K562 (cell line): ENCODE data around the gene VEGFB. TPM values are rescaled to one million over a fixed set of nuclear protein-coding genes. Genes with fewer than 3 reads are reported as not detected.

ENCODE experiments used
- ARID3A ChIP-seq: IDR thresholded peaks from 2 replicates; pipeline ENCODE4 v1.6.1; 2012; ENCODE audit warnings: low read depth, low read length, improper control_type of control experiment, borderline replicate concordance
- BRD9 ChIP-seq: fragments of 450-650 bp; IDR thresholded peaks from 2 replicates; pipeline ENCODE4 v1.6.1; 2018; ENCODE audit warnings: low read depth; ENCODE audit not compliant: partially characterized antibody
- CREBBP ChIP-seq: IDR thresholded peaks from one replicate; pipeline ENCODE4 v1.6.1; 2012; ENCODE audit warnings: low read depth, mild to moderate bottlenecking, control low read depth, inconsistent platforms, low read length
- HBP1 ChIP-seq: fragments of 450-650 bp; formaldehyde crosslinking; IDR thresholded peaks from 2 replicates; pipeline ENCODE4 v1.4.0; 2022; ENCODE audit warnings: missing genetic modification characterization
- MEF2A ChIP-seq: IDR thresholded peaks from 2 replicates; pipeline ENCODE4 v1.6.1; 2011; ENCODE audit warnings: low read depth, mild to moderate bottlenecking, low read length, moderate library complexity; ENCODE audit not compliant: control insufficient read depth
- NBN ChIP-seq: fragments of 450-650 bp; IDR thresholded peaks from 2 replicates; pipeline ENCODE4 v1.6.1; 2016; ENCODE audit warnings: low read depth, mild to moderate bottlenecking
- POLR2B ChIP-seq: fragments of 450-650 bp; IDR thresholded peaks from 2 replicates; pipeline ENCODE4 v1.6.1; 2018; ENCODE audit warnings: low read depth; ENCODE audit not compliant: partially characterized antibody
- RAD51 ChIP-seq: fragments of 450-650 bp; IDR thresholded peaks from 2 replicates; pipeline ENCODE4 v1.7.1; 2016; ENCODE audit warnings: low read depth, mild to moderate bottlenecking, borderline replicate concordance
- RBM14 ChIP-seq: fragments of 200-400 bp; formaldehyde crosslinking; IDR thresholded peaks from 2 replicates; pipeline ENCODE4 v1.6.1; 2018; ENCODE audit warnings: low read depth, mild to moderate bottlenecking, low read length, moderate library complexity, borderline replicate concordance; ENCODE audit not compliant: insufficient read depth
- TRIM24 ChIP-seq, 2 experiments: fragments of 450-650 bp; IDR thresholded peaks; 2 replicates each; pipeline ENCODE4 v1.6.1; 2016
- XRCC5 ChIP-seq: fragments of 200-400 bp; formaldehyde crosslinking; IDR thresholded peaks from 2 replicates; pipeline ENCODE4 v1.6.1; 2017; ENCODE audit warnings: low read depth, mild to moderate bottlenecking, low read length
- ZNF124 ChIP-seq: sonication (generic); formaldehyde crosslinking; IDR thresholded peaks from 2 replicates; pipeline ENCODE4 v1.8.1; 2022; ENCODE audit warnings: missing genetic modification reagents
- ZNF3 ChIP-seq: fragments of 250-450 bp; sonication (Bioruptor Pico); IDR thresholded peaks from 2 replicates; pipeline ENCODE4 v1.5.0; 2021; ENCODE audit warnings: mild to moderate bottlenecking, moderate library complexity
- ZNF318 ChIP-seq, 2 experiments: fragments of 450-650 bp; IDR thresholded peaks; 2 replicates each; pipeline ENCODE4 v1.6.1; 2016; ENCODE audit warnings: mild to moderate bottlenecking in 2 of 2, borderline replicate concordance in 1 of 2, low read depth in 1 of 2, moderate library complexity in 1 of 2
- ZNF444 ChIP-seq: fragments of 250-450 bp; sonication (Bioruptor Pico); IDR thresholded peaks from 2 replicates; pipeline ENCODE4 v1.4.0; 2020; ENCODE audit warnings: mild to moderate bottlenecking, moderate library complexity
- ZNF586 ChIP-seq: fragments of 450-650 bp; formaldehyde crosslinking; conservative IDR thresholded peaks from 2 replicates; pipeline ENCODE4 v1.4.0; 2020; ENCODE audit warnings: mild to moderate bottlenecking, moderate library complexity
- ZNF717 ChIP-seq: fragments of 250-450 bp; sonication (Bioruptor Pico); IDR thresholded peaks from 2 replicates; pipeline ENCODE4 v1.5.0; 2021
- polyA plus RNA-seq, 8 experiments: library from polyadenylated mRNA; depleted of rRNA in 4 of 8; stranded (reverse) in 5 of 8; unstranded in 3 of 8; fragments of >200 nt; fragmentation: Nextera tagmentation in 2 of 8; fragmentation: Illumina TruSeq in 1 of 8; extraction: Ambion mirVana in 2 of 8; extraction: Trizol in 1 of 8; gene quantifications; 2 replicates each; pipeline versions ENCODE4 v1.2.1 to v1.2.3, GENCODE V29; 2011 to 2014; ENCODE audit warnings: inconsistent platforms in 1 of 8, missing spikeins in 1 of 8
- total RNA-seq, 7 experiments: library from RNA; depleted of rRNA in 6 of 7; stranded (reverse); fragments of >200 nt in 6 of 7; fragmentation: Illumina TruSeq in 2 of 7; extraction: Trizol in 2 of 7; gene quantifications; 2 replicates each; pipeline versions ENCODE4 v1.2.1 to v1.2.3, GENCODE V29; 2011 to 2021; ENCODE audit warnings: low replicate concordance in 1 of 7

The VEGFB gene
- total and polyA plus RNA-seq, 9 of the 15 experiments (the other 6 are each of a cell fraction or from before 2014, with no cell fraction given) = 11.0 to 83.4 (median 25.7) TPM

- no peak for TF ChIP-seq XRCC5
- no peak for TF ChIP-seq ZNF444
- no peak for TF ChIP-seq HBP1 (CRISPR knock-in tag)
- TF ChIP-seq RBM14 = peak; percentile 95; the same call in 1 of the 2 replicates
- TF ChIP-seq ZNF717 (CRISPR knock-in tag) = no peak
- no peak for TF ChIP-seq ARID3A
- no peak for TF ChIP-seq ZNF586 (CRISPR knock-in tag)
- TF ChIP-seq BRD9 = peak; percentile 19
- 0 out of 4 replicates have a peak, but pooled peaks of 1 of the 2 experiments have one; percentile 8 for TF ChIP-seq TRIM24 (IDR thresholded peaks at IDR 0.05)
- no peak for TF ChIP-seq CREBBP
- TF ChIP-seq ZNF3 (CRISPR knock-in tag) = 0 out of 2 replicates have a peak, but pooled peaks have one; percentile 16
- no peak; a peak in 1 of 4 replicates for TF ChIP-seq ZNF318 (IDR thresholded peaks at IDR 0.05; ENCODE audit: borderline replicate concordance in 1 of 2, low read depth in 1 of 2)
- TF ChIP-seq ZNF124 (CRISPR knock-in tag) = no peak
- peak; percentile 51 for TF ChIP-seq POLR2B
- TF ChIP-seq RAD51 = 0 out of 2 replicates have a peak, but pooled peaks have one; percentile 6
- TF ChIP-seq NBN = 0 out of 2 replicates have a peak, but pooled peaks have one; percentile 49
- no peak for TF ChIP-seq MEF2A
These were observed 34.6 kb downstream of the VEGFB start (continued) for GRCh38 chr11:64268893-64269539.
